ENCODE data around the gene FMOD.
A peak's percentile ranks its signal among the peaks of the same experiment; 100 is the strongest.
"Not testable (repeated sequence)": the region's sequence is repeated elsewhere in the genome, so short reads cannot be mapped to it uniquely, and the experiment has no call there.

FMOD gene

GRCh38 chr1:203304391-203304918, 46.5 kb downstream of the FMOD start:
- H3K4me1 ChIP-seq (ENCODE audit: insufficient read depth, insufficient read length) = peaks cover 27% of the 10 kb centered on the region
- peak overlapping the region; percentile 2 for H3K4me3 ChIP-seq (ENCODE audit: insufficient read length, low read depth)
- peaks cover 75% of the 10 kb centered on the region for H3K27me3 ChIP-seq (ENCODE audit: insufficient read depth, insufficient read length)
- H3K36me3 ChIP-seq (ENCODE audit: insufficient read depth, insufficient read length, low read length) = peaks cover 32% of the 10 kb centered on the region
- DNase-seq (ENCODE audit: low read depth, low spot score) = no peak
- H3K9ac ChIP-seq (ENCODE audit: insufficient read length, low read depth) = peak overlapping the region; percentile 11
- no peaks in the 10 kb centered on the region for H3K9me3 ChIP-seq (ENCODE audit: insufficient read depth, low read length)
- TF ChIP-seq YY1 (IDR thresholded peaks at IDR 0.05; ENCODE audit: insufficient read depth, insufficient read length) (no peak), ZNF274 (IDR thresholded peaks at IDR 0.05; ENCODE audit: low read depth, low read length) (no peak), SUZ12 (IDR thresholded peaks at IDR 0.05; ENCODE audit: extremely low read depth, insufficient read depth, insufficient read length) (no peak)

- H3K36me3 ChIP-seq (ENCODE audit: insufficient read depth, insufficient read length, low read length) = peaks cover 16% of the 10 kb centered on the region
- peaks cover 75% of the 10 kb centered on the region for H3K27me3 ChIP-seq (ENCODE audit: insufficient read depth, insufficient read length)
- H3K9me3 ChIP-seq (ENCODE audit: insufficient read depth, low read length) = no peaks in the 10 kb centered on the region
- TF ChIP-seq SUZ12 (IDR thresholded peaks at IDR 0.05; ENCODE audit: extremely low read depth, insufficient read depth, insufficient read length) (no peak), ZNF274 (IDR thresholded peaks at IDR 0.05; ENCODE audit: low read depth, low read length) (no peak), YY1 (IDR thresholded peaks at IDR 0.05; ENCODE audit: insufficient read depth, insufficient read length) (no peak)
- H3K9ac ChIP-seq (ENCODE audit: insufficient read length, low read depth) = no peak overlapping the region
- no peak for DNase-seq (ENCODE audit: low read depth, low spot score)
- H3K4me3 ChIP-seq (ENCODE audit: insufficient read length, low read depth) = no peak overlapping the region
- H3K4me1 ChIP-seq (ENCODE audit: insufficient read depth, insufficient read length) = peaks cover 19% of the 10 kb centered on the region
These were observed 48.0 kb downstream of the FMOD start for GRCh38 chr1:203302894-203303293.

- Histone ChIP-seq H3K9ac (ENCODE audit: insufficient read length, low read depth) (no peak overlapping the region), H3K9me3 (ENCODE audit: insufficient read depth, low read length) (no peaks in the 10 kb centered on the region), H3K27me3 (ENCODE audit: insufficient read depth, insufficient read length) (peaks cover 77% of the 10 kb centered on the region), H3K4me1 (ENCODE audit: insufficient read depth, insufficient read length) (peaks cover 19% of the 10 kb centered on the region), H3K36me3 (ENCODE audit: insufficient read depth, insufficient read length, low read length) (peaks cover 12% of the 10 kb centered on the region), H3K4me3 (ENCODE audit: insufficient read length, low read depth) (no peak overlapping the region)
- DNase-seq (ENCODE audit: low read depth, low spot score) = no peak
- TF ChIP-seq YY1 (IDR thresholded peaks at IDR 0.05; ENCODE audit: insufficient read depth, insufficient read length) (no peak), ZNF274 (IDR thresholded peaks at IDR 0.05; ENCODE audit: low read depth, low read length) (no peak), SUZ12 (IDR thresholded peaks at IDR 0.05; ENCODE audit: extremely low read depth, insufficient read depth, insufficient read length) (no peak)
These were observed 48.5 kb downstream of the FMOD start for GRCh38 chr1:203302456-203302855.

- Histone ChIP-seq H3K4me1 (ENCODE audit: insufficient read depth, insufficient read length) (peaks cover 11% of the 10 kb centered on the region), H3K4me3 (ENCODE audit: insufficient read length, low read depth) (no peak overlapping the region), H3K9ac (ENCODE audit: insufficient read length, low read depth) (no peak overlapping the region)
These were observed 49.6 kb downstream of the FMOD start for GRCh38 chr1:203301331-203301668.

GRCh38 chr1:203300441-203301330, 50.2 kb downstream of the FMOD start:
- H3K9me3 ChIP-seq (ENCODE audit: insufficient read depth, low read length) = no peaks in the 10 kb centered on the region
- TF ChIP-seq ZNF274 (IDR thresholded peaks at IDR 0.05; ENCODE audit: low read depth, low read length) = no peak
- TF ChIP-seq SUZ12 (IDR thresholded peaks at IDR 0.05; ENCODE audit: extremely low read depth, insufficient read depth, insufficient read length) = no peak
- no peak for TF ChIP-seq YY1 (IDR thresholded peaks at IDR 0.05; ENCODE audit: insufficient read depth, insufficient read length)
- H3K4me3 ChIP-seq (ENCODE audit: insufficient read length, low read depth) = no peak overlapping the region
- no peak for DNase-seq (ENCODE audit: low read depth, low spot score)
- no peak overlapping the region for H3K9ac ChIP-seq (ENCODE audit: insufficient read length, low read depth)
- peaks cover 76% of the 10 kb centered on the region for H3K27me3 ChIP-seq (ENCODE audit: insufficient read depth, insufficient read length)
- peaks cover 6% of the 10 kb centered on the region for H3K4me1 ChIP-seq (ENCODE audit: insufficient read depth, insufficient read length)
- H3K36me3 ChIP-seq (ENCODE audit: insufficient read depth, insufficient read length, low read length) = no peaks in the 10 kb centered on the region

More at GRCh38 chr1:203301331-203301668, 49.6 kb downstream of the FMOD start:
- Histone ChIP-seq H3K27me3 (ENCODE audit: insufficient read depth, insufficient read length) (peaks cover 77% of the 10 kb centered on the region), H3K9me3 (ENCODE audit: insufficient read depth, low read length) (no peaks in the 10 kb centered on the region), H3K36me3 (ENCODE audit: insufficient read depth, insufficient read length, low read length) (peaks cover under 1% of the 10 kb centered on the region)
- DNase-seq (ENCODE audit: low read depth, low spot score) = no peak
- TF ChIP-seq YY1 (IDR thresholded peaks at IDR 0.05; ENCODE audit: insufficient read depth, insufficient read length) (no peak), ZNF274 (IDR thresholded peaks at IDR 0.05; ENCODE audit: low read depth, low read length) (no peak), SUZ12 (IDR thresholded peaks at IDR 0.05; ENCODE audit: extremely low read depth, insufficient read depth, insufficient read length) (no peak)

- H3K36me3 ChIP-seq (ENCODE audit: insufficient read depth, insufficient read length, low read length); DNase-seq (ENCODE audit: low read depth, low spot score); H3K9ac ChIP-seq (ENCODE audit: insufficient read length, low read depth); H3K9me3 ChIP-seq (ENCODE audit: insufficient read depth, low read length); H3K4me1 ChIP-seq (ENCODE audit: insufficient read depth, insufficient read length); H3K4me3 ChIP-seq (ENCODE audit: insufficient read length, low read depth): not testable (repeated sequence)
- H3K27me3 ChIP-seq (ENCODE audit: insufficient read depth, insufficient read length) = peaks cover 75% of the 10 kb centered on the region
These were observed 51.0 kb downstream of the FMOD start for GRCh38 chr1:203299719-203300429.

GRCh38 chr1:203299169-203299568, 51.8 kb downstream of the FMOD start:
- Histone ChIP-seq H3K27me3 (ENCODE audit: insufficient read depth, insufficient read length) (peaks cover 68% of the 10 kb centered on the region), H3K4me1 (ENCODE audit: insufficient read depth, insufficient read length) (peaks cover 3% of the 10 kb centered on the region), H3K9ac (ENCODE audit: insufficient read length, low read depth) (no peak overlapping the region), H3K9me3 (ENCODE audit: insufficient read depth, low read length) (no peaks in the 10 kb centered on the region), H3K4me3 (ENCODE audit: insufficient read length, low read depth) (no peak overlapping the region), H3K36me3 (ENCODE audit: insufficient read depth, insufficient read length, low read length) (no peaks in the 10 kb centered on the region)
- TF ChIP-seq YY1 (IDR thresholded peaks at IDR 0.05; ENCODE audit: insufficient read depth, insufficient read length) (no peak), ZNF274 (IDR thresholded peaks at IDR 0.05; ENCODE audit: low read depth, low read length) (no peak), SUZ12 (IDR thresholded peaks at IDR 0.05; ENCODE audit: extremely low read depth, insufficient read depth, insufficient read length) (no peak)
- no peak for DNase-seq (ENCODE audit: low read depth, low spot score)
